Uterus (tissue), 4 donors: Measurements from ENCODE around the gene CHRNE. TPM values are rescaled to one million over a fixed set of nuclear protein-coding genes. Genes with fewer than 3 reads are reported as not detected.
"Not testable (repeated sequence)": the region's sequence is repeated elsewhere in the genome, so short reads cannot be mapped to it uniquely, and the experiment has no call there.

ENCODE experiments used
- DNase-seq, 2 donors: peaks; one replicate each; pipeline ENCODE4 v3.0.0-alpha.2; 2019 to 2020
- H3K27ac ChIP-seq, 2 donors: fragments of 200-600 bp; sonication (generic); 1 replicate in 1 of 2; 2 replicates in 1 of 2; pipeline ENCODE4 v1.5.1; 2016 to 2018
- H3K27me3 ChIP-seq, 2 donors: fragments of 200-600 bp; sonication (generic); one replicate each; pipeline ENCODE4 v1.5.1; 2018 to 2019; ENCODE audit warnings: control low read depth in 1 of 2
- H3K36me3 ChIP-seq, 2 donors: fragments of 200-600 bp; sonication (generic); one replicate each; pipeline ENCODE4 v1.5.1; 2019; ENCODE audit warnings: control low read depth in 1 of 2
- H3K4me1 ChIP-seq, 2 donors: fragments of 200-600 bp; sonication (generic); one replicate each; pipeline ENCODE4 v1.5.1; 2018 to 2019; ENCODE audit warnings: control low read depth in 1 of 2
- H3K4me3 ChIP-seq, 2 donors: fragments of 200-600 bp; sonication (generic); 1 replicate in 1 of 2; 2 replicates in 1 of 2; pipeline ENCODE4 v1.5.1; 2018 to 2019; ENCODE audit warnings: mild to moderate bottlenecking in 1 of 2
- H3K9me3 ChIP-seq, 2 donors: fragments of 200-600 bp; sonication (generic); one replicate each; pipeline ENCODE4 v1.5.1; 2019; ENCODE audit warnings: control low read depth in 1 of 2
- CTCF ChIP-seq, 4 experiments: fragments of 200-600 bp in 2 of 4; fragments of 450-650 bp in 2 of 4; sonication (generic) in 2 of 4; IDR thresholded peaks; one replicate each; pipeline ENCODE4 v1.5.1; 2016 to 2019; ENCODE audit warnings: antibody characterized with exemption in 4 of 4, mild to moderate bottlenecking in 2 of 4, moderate library complexity in 1 of 4
- POLR2A ChIP-seq, 2 donors: fragments of 450-650 bp; IDR thresholded peaks; one replicate each; pipeline ENCODE4 v1.6.1; 2016; ENCODE audit warnings: antibody characterized with exemption in 2 of 2, mild to moderate bottlenecking in 1 of 2, moderate library complexity in 1 of 2
- intact Hi-C: fragments of 100-400 bp; cut with DNase I; formaldehyde crosslinking; loops from one replicate; pipeline ENCODE4 v1.15.1; 2023; ENCODE audit warnings: low total_unique reads
- total RNA-seq, 4 donors: library from RNA; depleted of rRNA in 3 of 4; stranded (reverse); fragments of >200 nt in 3 of 4; gene quantifications; one replicate each; pipeline versions ENCODE4 v1.1.0 to v1.2.4, GENCODE V29; 2014 to 2023
- donor health status: DM: yes; HTN: yes; CAD: no.

CHRNE gene
- total RNA-seq, 4 donors from 2014 or later: 0.79 to 0.83 TPM; not detected in 2

GRCh38 chr17:4931963-4932362 is 29.1 kb upstream of the CHRNE start, which contains the start of gene GP1BA:
Gene GP1BA, plus strand, starts transcription at chr17:4932277. Its CDS starts 328 bp downstream, at chr17:4932605.
- no peak for TF ChIP-seq CTCF (IDR thresholded peaks at IDR 0.05)
- no peak for TF ChIP-seq POLR2A (IDR thresholded peaks at IDR 0.05)
- DNase-seq: no peak
- Histone ChIP-seq H3K27me3 (no peaks in the 10 kb centered on the region), H3K27ac (no peak within 1 kb of the TSS), H3K4me3 (no peak within 1 kb of the TSS), H3K4me1 (no peaks in the 10 kb centered on the region), H3K9me3 (no peaks in the 10 kb centered on the region), H3K36me3 (no peaks in the 10 kb centered on the region)
- intact Hi-C loops: no loop called here

GRCh38 chr17:4928881-4929280 is 26.0 kb upstream of the CHRNE start:
- Histone ChIP-seq H3K36me3 (no peaks in the 10 kb centered on the region), H3K9me3 (no peaks in the 10 kb centered on the region), H3K27ac (no peak overlapping the region), H3K27me3 (no peaks in the 10 kb centered on the region), H3K4me1 (no peaks in the 10 kb centered on the region), H3K4me3 (no peak overlapping the region)
- DNase-seq: no peak
- intact Hi-C loops: no loop called here
- no peak for TF ChIP-seq POLR2A (IDR thresholded peaks at IDR 0.05)
- no peak for TF ChIP-seq CTCF (IDR thresholded peaks at IDR 0.05)

GRCh38 chr17:4926577-4927335 is 23.9 kb upstream of the CHRNE start:
- H3K9me3 ChIP-seq, intact Hi-C loops, H3K27ac ChIP-seq, H3K4me1 ChIP-seq, H3K27me3 ChIP-seq, DNase-seq, H3K4me3 ChIP-seq, H3K36me3 ChIP-seq: not testable (repeated sequence)

GRCh38 chr17:4921320-4921719 is 18.4 kb upstream of the CHRNE start:
- Histone ChIP-seq H3K27me3 (no peaks in the 10 kb centered on the region), H3K36me3 (no peaks in the 10 kb centered on the region), H3K27ac (no peak overlapping the region), H3K9me3 (no peaks in the 10 kb centered on the region), H3K4me1 (no peaks in the 10 kb centered on the region), H3K4me3 (no peak overlapping the region)
- DNase-seq: no peak
- TF ChIP-seq POLR2A (IDR thresholded peaks at IDR 0.05) (no peak), CTCF (IDR thresholded peaks at IDR 0.05) (no peak)
- intact Hi-C loops: no loop called here

- no peak for DNase-seq
- no peak for TF ChIP-seq CTCF (IDR thresholded peaks at IDR 0.05)
- TF ChIP-seq POLR2A (IDR thresholded peaks at IDR 0.05): no peak
- no peak overlapping the region for H3K27ac ChIP-seq
- no peaks in the 10 kb centered on the region for H3K9me3 ChIP-seq
- H3K4me1 ChIP-seq: no peaks in the 10 kb centered on the region
- intact Hi-C loops: no loop called here
- H3K27me3 ChIP-seq: no peaks in the 10 kb centered on the region
- no peak overlapping the region for H3K4me3 ChIP-seq
- H3K36me3 ChIP-seq: no peaks in the 10 kb centered on the region
Observed at GRCh38 chr17:4920351-4921048, 17.6 kb upstream of the CHRNE start.
